Activated CD4-positive, alpha-beta memory T cell treated with anti-CD3 and anti-CD28 coated beads, Interleukin-2, amount 10 ng/mL, durations not matched to agents 7 days and 5 days (primary cell): ENCODE measurements around the gene ASCC3. TPM values are rescaled to one million over a fixed set of nuclear protein-coding genes. Genes with fewer than 3 reads are reported as not detected.

Experiments used
- CTCF ChIA-PET: fragments of 350-600 bp; sonication (Branson Sonifier 250); formaldehyde crosslinking; loops from one replicate; lab custom pipeline; 2021; ENCODE audit warnings: antibody characterized with exemption, inconsistent platforms; lab: Charles Lee
- POLR2A ChIA-PET: fragments of 350-600 bp; sonication (Branson Sonifier 250); formaldehyde crosslinking; loops from one replicate; lab custom pipeline; 2021; ENCODE audit warnings: antibody characterized with exemption; lab: Charles Lee
- DNase-seq: peaks from one replicate; pipeline ENCODE4 v3.0.0-alpha.2; 2020
- H3K27ac Mint-ChIP-seq: one replicate; pipeline ENCODE4 v1.8.0; 2021; ENCODE audit warnings: mild to moderate bottlenecking, mixed read lengths
- H3K27me3 Mint-ChIP-seq: one replicate; pipeline ENCODE4 v1.8.0; 2021; ENCODE audit warnings: mixed read lengths
- H3K36me3 Mint-ChIP-seq: one replicate; pipeline ENCODE4 v1.8.0; 2021; ENCODE audit warnings: low read depth, mixed read lengths
- H3K4me1 Mint-ChIP-seq: one replicate; pipeline ENCODE4 v1.8.0; 2021; ENCODE audit warnings: mixed read lengths
- H3K4me3 Mint-ChIP-seq: one replicate; pipeline ENCODE4 v1.8.0; 2021; ENCODE audit warnings: mild to moderate bottlenecking, mixed read lengths
- H3K9me3 Mint-ChIP-seq: one replicate; pipeline ENCODE4 v1.8.0; 2021; ENCODE audit warnings: mixed read lengths
- total RNA-seq, 2 experiments: library from RNA; stranded (reverse); gene quantifications; one replicate each; pipeline ENCODE4 v1.2.3, GENCODE V29; 2021

The ASCC3 gene
- total RNA-seq, 2 experiments from 2014 or later, result 42.4 to 46.0 TPM

- H3K27me3 Mint-ChIP-seq, result no peaks in the 10 kb centered on the region
- peaks cover 2% of the 10 kb centered on the region for H3K36me3 Mint-ChIP-seq
- POLR2A ChIA-PET, result no interaction called here
- H3K27ac Mint-ChIP-seq, result no peak overlapping the region
- H3K9me3 Mint-ChIP-seq, result no peaks in the 10 kb centered on the region
- no peak for DNase-seq
- H3K4me3 Mint-ChIP-seq, result no peak overlapping the region
- H3K4me1 Mint-ChIP-seq, result no peaks in the 10 kb centered on the region
- CTCF ChIA-PET, result no interaction called here
These were observed 326.9 kb downstream of the ASCC3 start for GRCh38 chr6:100554228-100554627.

- Mint-ChIP-seq H3K4me3 (no peak overlapping the region), H3K36me3 (peaks cover 3% of the 10 kb centered on the region), H3K4me1 (no peaks in the 10 kb centered on the region), H3K27ac (no peak overlapping the region), H3K27me3 (no peaks in the 10 kb centered on the region), H3K9me3 (no peaks in the 10 kb centered on the region)
- ChIA-PET POLR2A (no interaction called here), CTCF (no interaction called here)
- DNase-seq, result no peak
These were observed 327.9 kb downstream of the ASCC3 start for GRCh38 chr6:100553243-100553642.

GRCh38 chr6:100549406-100550167 is 331.5 kb downstream of the ASCC3 start:
- peaks cover 6% of the 10 kb centered on the region for H3K36me3 Mint-ChIP-seq
- DNase-seq, result no peak
- H3K9me3 Mint-ChIP-seq, result no peaks in the 10 kb centered on the region
- ChIA-PET POLR2A (no interaction called here), CTCF (no interaction called here)
- no peaks in the 10 kb centered on the region for H3K27me3 Mint-ChIP-seq
- H3K4me1 Mint-ChIP-seq, result no peaks in the 10 kb centered on the region
- no peak overlapping the region for H3K4me3 Mint-ChIP-seq
- H3K27ac Mint-ChIP-seq, result no peak overlapping the region

- Mint-ChIP-seq H3K27me3 (no peaks in the 10 kb centered on the region), H3K4me1 (no peaks in the 10 kb centered on the region), H3K27ac (no peak overlapping the region), H3K4me3 (no peak overlapping the region), H3K9me3 (peaks cover 5% of the 10 kb centered on the region), H3K36me3 (peaks cover 40% of the 10 kb centered on the region)
- ChIA-PET CTCF (no interaction called here), POLR2A (interaction anchor here (1.2 kb wide), 1 partner anchor 11 kb away, joined by 3 read pairs; no protein-coding TSS in a partner anchor)
- no peak for DNase-seq
These were observed 343.0 kb downstream of the ASCC3 start for GRCh38 chr6:100538086-100538485.

- no peaks in the 10 kb centered on the region for H3K9me3 Mint-ChIP-seq
- ChIA-PET POLR2A (no interaction called here), CTCF (no interaction called here)
- H3K4me1 Mint-ChIP-seq, result no peaks in the 10 kb centered on the region
- H3K27ac Mint-ChIP-seq, result no peak overlapping the region
- no peaks in the 10 kb centered on the region for H3K27me3 Mint-ChIP-seq
- DNase-seq, result no peak
- H3K36me3 Mint-ChIP-seq, result peaks cover 10% of the 10 kb centered on the region
- no peak overlapping the region for H3K4me3 Mint-ChIP-seq
These were observed 362.5 kb downstream of the ASCC3 start for GRCh38 chr6:100518588-100518987.

- Mint-ChIP-seq H3K4me1 (no peaks in the 10 kb centered on the region), H3K27me3 (no peaks in the 10 kb centered on the region), H3K4me3 (no peak overlapping the region), H3K36me3 (peaks cover 12% of the 10 kb centered on the region), H3K9me3 (no peaks in the 10 kb centered on the region), H3K27ac (no peak overlapping the region)
- DNase-seq, result no peak
- ChIA-PET POLR2A (no interaction called here), CTCF (no interaction called here)
These were observed 363.5 kb downstream of the ASCC3 start for GRCh38 chr6:100517633-100518032.

- H3K4me3 Mint-ChIP-seq, result no peak overlapping the region
- H3K4me1 Mint-ChIP-seq, result no peaks in the 10 kb centered on the region
- no peak for DNase-seq
- ChIA-PET POLR2A (no interaction called here), CTCF (no interaction called here)
- no peak overlapping the region for H3K27ac Mint-ChIP-seq
- H3K27me3 Mint-ChIP-seq, result no peaks in the 10 kb centered on the region
- H3K36me3 Mint-ChIP-seq, result peaks cover 15% of the 10 kb centered on the region
- no peaks in the 10 kb centered on the region for H3K9me3 Mint-ChIP-seq
These were observed 364.0 kb downstream of the ASCC3 start for GRCh38 chr6:100517106-100517505.

- POLR2A ChIA-PET, result no interaction called here
These were observed 366.5 kb downstream of the ASCC3 start for GRCh38 chr6:100514660-100515059.

GRCh38 chr6:100512203-100512862 is 368.8 kb downstream of the ASCC3 start:
- Mint-ChIP-seq H3K27me3 (no peaks in the 10 kb centered on the region), H3K27ac (no peak overlapping the region), H3K4me1 (no peaks in the 10 kb centered on the region), H3K36me3 (peaks cover 44% of the 10 kb centered on the region), H3K9me3 (no peaks in the 10 kb centered on the region), H3K4me3 (no peak overlapping the region)
- CTCF ChIA-PET, result no interaction called here
- DNase-seq, result no peak
- POLR2A ChIA-PET, result no interaction called here

More at GRCh38 chr6:100514660-100515059, 366.5 kb downstream of the ASCC3 start:
- H3K36me3 Mint-ChIP-seq, result peaks cover 33% of the 10 kb centered on the region
- no peaks in the 10 kb centered on the region for H3K27me3 Mint-ChIP-seq
- no peak overlapping the region for H3K27ac Mint-ChIP-seq
- no peak for DNase-seq
- no peaks in the 10 kb centered on the region for H3K9me3 Mint-ChIP-seq
- H3K4me3 Mint-ChIP-seq, result no peak overlapping the region
- CTCF ChIA-PET, result no interaction called here
- no peaks in the 10 kb centered on the region for H3K4me1 Mint-ChIP-seq

- no peaks in the 10 kb centered on the region for H3K9me3 Mint-ChIP-seq
- ChIA-PET CTCF (no interaction called here), POLR2A (no interaction called here)
- H3K27ac Mint-ChIP-seq, result no peak overlapping the region
- no peak overlapping the region for H3K4me3 Mint-ChIP-seq
- H3K36me3 Mint-ChIP-seq, result peaks cover 37% of the 10 kb centered on the region
- DNase-seq, result no peak
- no peaks in the 10 kb centered on the region for H3K4me1 Mint-ChIP-seq
- H3K27me3 Mint-ChIP-seq, result no peaks in the 10 kb centered on the region
These were observed 372.0 kb downstream of the ASCC3 start for GRCh38 chr6:100509101-100509500.

- ChIA-PET CTCF (no interaction called here), POLR2A (no interaction called here)
- no peak overlapping the region for H3K27ac Mint-ChIP-seq
- H3K36me3 Mint-ChIP-seq, result peaks cover 25% of the 10 kb centered on the region
- no peak overlapping the region for H3K4me3 Mint-ChIP-seq
- no peaks in the 10 kb centered on the region for H3K4me1 Mint-ChIP-seq
- peaks cover 2% of the 10 kb centered on the region for H3K27me3 Mint-ChIP-seq
- DNase-seq, result no peak
- H3K9me3 Mint-ChIP-seq, result no peaks in the 10 kb centered on the region
These were observed 374.5 kb downstream of the ASCC3 start for GRCh38 chr6:100506651-100507050.

GRCh38 chr6:100504786-100505737 is 376.1 kb downstream of the ASCC3 start:
- Mint-ChIP-seq H3K9me3 (no peaks in the 10 kb centered on the region), H3K27me3 (peaks cover 6% of the 10 kb centered on the region), H3K4me1 (no peaks in the 10 kb centered on the region), H3K36me3 (peaks cover 15% of the 10 kb centered on the region), H3K4me3 (no peak overlapping the region), H3K27ac (no peak overlapping the region)
- CTCF ChIA-PET, result no interaction called here
- POLR2A ChIA-PET, result no interaction called here
- no peak for DNase-seq
